Karpas-422 (cell line): ENCODE results near the gene GRIA4. TPM values are rescaled to one million over a fixed set of nuclear protein-coding genes. Genes with fewer than 3 reads are reported as not detected.

Experiments used
- DNase-seq: peaks from one replicate; pipeline ENCODE4 v3.0.0-alpha.2; 2015
- H2AFZ ChIP-seq: fragments of 200-600 bp; sonication (generic); 2 replicates; pipeline ENCODE4 v1.6.1; 2014; ENCODE audit warnings: antibody characterized with exemption, low read length, mixed read lengths
- H3K27ac ChIP-seq: fragments of 200-600 bp; sonication (generic); 2 replicates; pipeline ENCODE4 v1.5.1; 2014; ENCODE audit warnings: mild to moderate bottlenecking, low read length, moderate library complexity
- H3K27me3 ChIP-seq: fragments of 200-600 bp; sonication (generic); 2 replicates; pipeline ENCODE4 v1.6.1; 2014; ENCODE audit warnings: low read length, mixed read lengths
- H3K36me3 ChIP-seq: fragments of 200-600 bp; sonication (generic); 2 replicates; pipeline ENCODE4 v1.6.1; 2014; ENCODE audit warnings: low read length, mixed read lengths; ENCODE audit not compliant: insufficient read depth
- H3K4me1 ChIP-seq: fragments of 200-600 bp; sonication (generic); 2 replicates; pipeline ENCODE4 v1.6.1; 2014; ENCODE audit warnings: mild to moderate bottlenecking, low read length, mixed read lengths
- H3K4me2 ChIP-seq: fragments of 200-600 bp; sonication (generic); 2 replicates; pipeline ENCODE4 v1.6.1; 2014; ENCODE audit warnings: low read length, low read depth, mild to moderate bottlenecking; ENCODE audit not compliant: poor library complexity, severe bottlenecking
- H3K4me3 ChIP-seq: fragments of 200-600 bp; sonication (generic); 2 replicates; pipeline ENCODE4 v1.5.1; 2014; ENCODE audit warnings: mild to moderate bottlenecking, antibody characterized with exemption, low read length, mixed read lengths
- H3K79me2 ChIP-seq: fragments of 200-600 bp; sonication (generic); 2 replicates; pipeline ENCODE4 v1.6.1; 2014; ENCODE audit warnings: mild to moderate bottlenecking, low read length, mixed read lengths
- H3K9ac ChIP-seq: fragments of 200-600 bp; sonication (generic); 2 replicates; pipeline ENCODE4 v1.6.0; 2014; ENCODE audit warnings: low read length
- H3K9me2 ChIP-seq: fragments of 200-600 bp; sonication (generic), shearing (Covaris generic); replicated peaks from 2 replicates; pipeline ENCODE4 v1.6.0; 2014; ENCODE audit warnings: mild to moderate bottlenecking, low read length, moderate library complexity; ENCODE audit not compliant: insufficient read depth
- H3K9me3 ChIP-seq: fragments of 300-700, 200-600 bp; sonication (generic); 2 replicates; pipeline ENCODE4 v1.6.1; 2014; ENCODE audit warnings: low read length, mixed read lengths
- H4K20me1 ChIP-seq: fragments of 200-600 bp; sonication (generic); 2 replicates; pipeline ENCODE4 v1.6.1; 2014; ENCODE audit warnings: mild to moderate bottlenecking, antibody characterized with exemption, low read length, low read depth; ENCODE audit not compliant: insufficient read depth
- total RNA-seq: library from RNA; depleted of rRNA; stranded (reverse); fragments of >200 nt; shearing (Covaris generic); gene quantifications from 2 replicates; pipeline ENCODE4 v1.2.3, GENCODE V29; 2014; ENCODE audit warnings: low replicate concordance; rRNA removed

GRIA4 gene
- total RNA-seq: 0.19 TPM in 1 of 2 replicates, not detected in the other

DNA sequence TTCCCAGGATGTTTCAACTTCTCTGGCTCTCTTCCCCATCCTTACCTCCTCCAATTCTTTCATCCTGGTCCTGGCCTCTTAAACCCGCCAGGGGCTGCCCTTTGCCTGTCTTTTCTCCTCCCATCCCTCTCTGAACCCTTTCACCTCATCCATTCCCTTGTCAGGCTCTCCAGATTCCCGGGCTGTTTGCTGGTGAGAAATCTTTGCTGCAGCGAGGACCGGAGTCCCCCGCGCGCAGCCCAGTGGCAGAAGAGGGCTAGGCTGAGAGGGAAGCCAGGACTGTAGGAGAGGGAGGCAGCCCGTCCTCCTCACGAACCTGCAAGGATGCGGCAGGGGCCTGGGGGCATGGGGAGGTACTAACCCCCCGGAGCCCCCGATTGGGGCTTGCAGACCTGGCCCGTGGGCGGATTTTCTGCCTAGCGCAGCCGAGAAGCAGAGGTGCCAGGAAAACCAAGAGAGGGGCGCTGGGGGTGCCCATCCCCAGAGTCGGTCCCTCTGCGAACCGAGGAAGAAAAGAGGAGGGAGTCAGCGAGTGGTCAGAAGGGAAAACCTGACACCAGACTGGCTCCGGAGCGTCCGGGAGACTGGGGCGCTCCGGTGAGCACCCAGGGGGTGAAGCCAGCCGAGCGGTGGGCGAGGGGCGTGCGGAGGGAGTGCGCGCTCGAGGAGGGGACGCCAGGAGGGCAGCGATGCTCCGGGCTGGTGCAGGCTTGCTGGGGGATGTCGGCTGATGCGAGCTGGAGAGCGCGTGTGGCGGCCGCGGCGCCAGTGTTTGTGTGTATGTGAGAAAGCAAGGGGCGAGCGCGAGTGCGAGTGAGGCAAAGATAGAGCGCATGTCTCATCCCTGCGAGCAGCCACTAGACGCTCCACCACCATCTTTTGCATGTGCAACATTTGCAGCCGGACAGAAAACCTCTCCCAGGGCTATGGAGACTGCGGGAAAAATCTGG is at the start of gene GRIA4:
GRIA4 (plus strand) TSS at position 242 of the 950 bp plus-strand sequence. CDS start 925 bp downstream, outside the sequence.
- no peak within 1 kb of the TSS for H2AFZ ChIP-seq
- H3K9me3 ChIP-seq: no peaks in the 10 kb centered on the region
- H3K4me3 ChIP-seq: no peak within 1 kb of the TSS
- H3K36me3 ChIP-seq: no peaks in the 10 kb centered on the region
- H4K20me1 ChIP-seq: no peaks in the 10 kb centered on the region
- no peak within 1 kb of the TSS for H3K4me2 ChIP-seq
- H3K9ac ChIP-seq: no peak within 1 kb of the TSS
- H3K27ac ChIP-seq: no peak within 1 kb of the TSS
- no peaks in the 10 kb centered on the region for H3K9me2 ChIP-seq
- H3K4me1 ChIP-seq: no peaks in the 10 kb centered on the region
- no peak for DNase-seq
- H3K27me3 ChIP-seq: no peaks in the 10 kb centered on the region
- H3K79me2 ChIP-seq: no peaks in the 10 kb centered on the region

- Histone ChIP-seq H2AFZ (no peak overlapping the region), H3K79me2 (no peaks in the 10 kb centered on the region), H3K9me2 (no peaks in the 10 kb centered on the region), H3K27me3 (no peaks in the 10 kb centered on the region), H3K9me3 (0 out of 2 replicates have a peak, but pooled peaks cover 4% of the 10 kb centered on the region), H3K4me3 (no peak overlapping the region), H4K20me1 (no peaks in the 10 kb centered on the region), H3K4me2 (no peak overlapping the region), H3K36me3 (no peaks in the 10 kb centered on the region), H3K9ac (no peak overlapping the region), H3K4me1 (no peaks in the 10 kb centered on the region), H3K27ac (no peak overlapping the region)
- no peak for DNase-seq
These were observed 36.8 kb upstream of the GRIA4 start for GRCh38 chr11:105573091-105573490.

DNA sequence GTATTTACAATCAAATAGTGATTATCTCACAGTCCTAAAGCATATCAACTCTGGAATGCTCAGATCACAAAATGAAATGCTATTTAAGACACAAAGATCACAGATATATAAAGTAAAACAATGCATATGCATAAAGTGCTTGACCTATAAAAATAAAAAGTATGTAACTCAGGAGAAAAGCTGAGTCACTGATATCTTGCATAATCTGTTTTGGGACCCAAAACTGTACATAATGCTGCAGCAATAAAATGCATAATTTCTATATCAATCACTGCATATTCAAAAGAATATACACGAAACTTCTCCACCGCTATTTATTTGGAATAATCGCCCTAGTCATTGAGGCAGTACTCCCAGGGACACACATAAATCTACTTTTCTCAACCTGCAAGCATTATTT is 34.9 kb upstream of the GRIA4 start:
- Histone ChIP-seq H3K4me3 (no peak overlapping the region), H3K9ac (no peak overlapping the region), H3K27me3 (0 out of 2 replicates have a peak, but pooled peaks cover 2% of the 10 kb centered on the region), H4K20me1 (no peaks in the 10 kb centered on the region), H3K4me2 (no peak overlapping the region), H3K9me2 (no peaks in the 10 kb centered on the region), H3K27ac (no peak overlapping the region), H3K79me2 (no peaks in the 10 kb centered on the region), H3K9me3 (peaks cover 8% of the 10 kb centered on the region; the same call in 1 of the 2 replicates), H2AFZ (no peak overlapping the region), H3K36me3 (no peaks in the 10 kb centered on the region), H3K4me1 (no peaks in the 10 kb centered on the region)
- DNase-seq: no peak

- H3K9me3 ChIP-seq: peaks cover 8% of the 10 kb centered on the region; the same call in 1 of the 2 replicates
- no peak overlapping the region for H2AFZ ChIP-seq
- no peaks in the 10 kb centered on the region for H4K20me1 ChIP-seq
- no peaks in the 10 kb centered on the region for H3K9me2 ChIP-seq
- no peak overlapping the region for H3K4me3 ChIP-seq
- no peak for DNase-seq
- H3K4me2 ChIP-seq: no peak overlapping the region
- no peaks in the 10 kb centered on the region for H3K36me3 ChIP-seq
- H3K79me2 ChIP-seq: no peaks in the 10 kb centered on the region
- H3K9ac ChIP-seq: no peak overlapping the region
- no peaks in the 10 kb centered on the region for H3K4me1 ChIP-seq
- H3K27ac ChIP-seq: no peak overlapping the region
- H3K27me3 ChIP-seq: 0 out of 2 replicates have a peak, but pooled peaks cover 2% of the 10 kb centered on the region
These were observed 32.2 kb upstream of the GRIA4 start for GRCh38 chr11:105577641-105578040.

- DNase-seq: no peak
- H3K27me3 ChIP-seq: 0 out of 2 replicates have a peak, but pooled peaks cover 2% of the 10 kb centered on the region
- no peak overlapping the region for H3K27ac ChIP-seq
- no peaks in the 10 kb centered on the region for H3K4me1 ChIP-seq
- no peak overlapping the region for H2AFZ ChIP-seq
- H3K4me2 ChIP-seq: no peak overlapping the region
- H3K36me3 ChIP-seq: no peaks in the 10 kb centered on the region
- H4K20me1 ChIP-seq: no peaks in the 10 kb centered on the region
- H3K4me3 ChIP-seq: no peak overlapping the region
- H3K9me2 ChIP-seq: no peaks in the 10 kb centered on the region
- H3K9ac ChIP-seq: no peak overlapping the region
- peaks cover 8% of the 10 kb centered on the region; the same call in 1 of the 2 replicates for H3K9me3 ChIP-seq
- no peaks in the 10 kb centered on the region for H3K79me2 ChIP-seq
These were observed 30.8 kb upstream of the GRIA4 start for GRCh38 chr11:105579111-105579510.

DNA sequence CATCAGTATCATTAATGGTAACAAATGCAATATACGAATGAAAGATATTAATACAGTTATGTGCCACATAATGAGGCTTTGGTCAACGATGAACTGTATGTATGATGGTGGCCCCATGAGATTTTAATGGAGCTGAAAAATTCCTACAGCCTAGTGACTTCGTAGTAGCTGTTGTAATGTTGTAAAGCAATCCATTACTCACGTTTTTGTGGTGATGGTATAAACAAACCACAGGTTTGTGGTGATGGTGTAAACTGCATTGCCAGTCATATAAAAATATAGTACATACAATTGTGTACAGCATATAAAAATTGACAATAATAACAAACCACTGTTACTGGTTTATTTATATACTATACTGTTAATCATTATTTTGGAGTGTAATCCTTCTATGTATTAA is 27.4 kb upstream of the GRIA4 start:
- Histone ChIP-seq H3K4me1 (no peaks in the 10 kb centered on the region), H3K4me3 (no peak overlapping the region), H2AFZ (no peak overlapping the region)

DNA sequence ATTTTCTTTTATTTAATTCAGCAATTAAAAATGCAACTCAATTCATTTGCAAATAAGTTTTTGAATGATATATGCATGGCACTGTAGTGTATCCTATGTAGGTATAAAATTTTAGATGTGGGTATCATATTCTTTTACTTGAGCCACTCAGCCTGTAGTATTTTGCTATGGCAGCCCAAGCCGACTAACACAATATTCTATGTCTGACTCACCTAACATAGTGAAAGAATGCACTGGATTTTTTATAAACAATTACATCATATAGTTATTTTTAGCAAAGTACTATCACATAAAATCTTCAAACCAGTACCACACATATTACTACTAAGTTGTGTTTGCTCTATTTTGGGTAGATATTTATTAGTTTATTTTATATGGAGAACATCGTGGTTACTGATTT is 21.9 kb upstream of the GRIA4 start:
- Histone ChIP-seq H3K9me2 (no peaks in the 10 kb centered on the region; the same call in 1 of the 2 replicates), H3K79me2 (no peaks in the 10 kb centered on the region), H2AFZ (no peak overlapping the region), H3K9ac (no peak overlapping the region), H3K4me2 (no peak overlapping the region), H3K27me3 (no peaks in the 10 kb centered on the region), H3K27ac (no peak overlapping the region), H4K20me1 (no peaks in the 10 kb centered on the region), H3K4me3 (no peak overlapping the region), H3K36me3 (no peaks in the 10 kb centered on the region), H3K9me3 (peaks cover 6% of the 10 kb centered on the region; the same call in 1 of the 2 replicates), H3K4me1 (no peaks in the 10 kb centered on the region)
- DNase-seq: no peak

More for the DNA sequence above, 27.4 kb upstream of the GRIA4 start:
- no peaks in the 10 kb centered on the region; the same call in 1 of the 2 replicates for H3K9me2 ChIP-seq
- no peaks in the 10 kb centered on the region for H3K36me3 ChIP-seq
- H3K27me3 ChIP-seq: 0 out of 2 replicates have a peak, but pooled peaks cover 2% of the 10 kb centered on the region
- no peak overlapping the region for H3K4me2 ChIP-seq
- H4K20me1 ChIP-seq: no peaks in the 10 kb centered on the region
- no peaks in the 10 kb centered on the region for H3K79me2 ChIP-seq
- H3K27ac ChIP-seq: no peak overlapping the region
- no peak overlapping the region for H3K9ac ChIP-seq
- no peak for DNase-seq
- peaks cover 9% of the 10 kb centered on the region; the same call in 1 of the 2 replicates for H3K9me3 ChIP-seq

- Histone ChIP-seq H2AFZ (no peak overlapping the region), H3K27ac (no peak overlapping the region), H3K79me2 (no peaks in the 10 kb centered on the region), H3K9ac (no peak overlapping the region), H3K4me2 (no peak overlapping the region), H3K4me3 (no peak overlapping the region), H3K4me1 (no peaks in the 10 kb centered on the region), H3K27me3 (no peaks in the 10 kb centered on the region), H3K9me2 (no peaks in the 10 kb centered on the region; the same call in 1 of the 2 replicates), H4K20me1 (no peaks in the 10 kb centered on the region), H3K9me3 (peaks cover 6% of the 10 kb centered on the region; the same call in 1 of the 2 replicates), H3K36me3 (no peaks in the 10 kb centered on the region)
- no peak for DNase-seq
These were observed 20.5 kb upstream of the GRIA4 start for GRCh38 chr11:105589346-105589745.
